ENCODE results near the gene SELPLG.

The SELPLG gene

DNA sequence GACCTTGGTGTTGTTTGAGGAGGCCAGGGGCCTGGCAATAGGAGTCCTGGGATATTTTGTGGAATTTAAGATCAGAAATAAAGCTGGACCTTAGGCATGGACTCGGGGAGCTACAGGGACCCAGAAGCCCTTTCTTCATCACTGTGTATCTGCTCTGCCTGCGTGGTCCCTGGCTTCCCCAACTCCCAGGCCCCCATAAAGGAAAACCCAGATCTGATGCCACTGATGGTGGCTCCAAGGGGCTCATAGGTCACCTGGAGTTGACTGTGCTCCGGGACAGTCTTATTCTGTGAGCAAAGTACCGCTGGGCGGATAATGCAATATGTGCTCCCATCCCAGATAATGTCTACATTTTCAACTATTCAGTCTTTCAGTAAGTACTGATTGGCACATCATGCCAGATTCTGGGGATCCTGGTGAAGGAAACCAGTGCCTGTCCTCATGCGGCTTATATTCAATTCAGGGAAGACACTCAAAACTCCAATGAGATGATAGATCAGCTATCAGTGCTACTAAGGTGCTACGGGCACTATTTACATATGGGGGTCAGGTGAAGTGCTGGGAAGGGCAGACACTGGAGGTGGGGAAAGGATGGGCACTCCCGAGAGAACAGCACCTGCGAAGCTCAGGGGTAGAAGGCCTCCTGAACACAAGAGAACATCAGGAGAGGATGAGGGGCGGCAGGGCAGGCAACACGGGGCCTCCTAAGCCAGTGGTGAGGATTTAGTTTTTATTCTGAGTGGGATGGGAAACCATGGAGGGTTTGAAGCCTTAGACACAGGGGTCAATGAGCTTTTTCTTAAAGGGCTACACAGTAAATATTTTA, 5.5 kb upstream of the SELPLG start:
- Histone ChIP-seq H3K79me2 (ENCODE audit: low read length) (peaks cover 55% of the 10 kb centered on the region), H3K27ac (ENCODE audit: low read length) (peak overlapping the region; percentile 99; the same call in 1 of the 2 replicates), H4K20me1 (ENCODE audit: insufficient read depth, low read length) (no peaks in the 10 kb centered on the region), H3K9me2 (replicated peaks; ENCODE audit: insufficient read depth, low read length) (no peaks in the 10 kb centered on the region), H3K36me3 (replicated peaks; ENCODE audit: insufficient read depth, low read length) (no peaks in the 10 kb centered on the region), H3K27me3 (replicated peaks; ENCODE audit: insufficient read depth, low read length) (no peaks in the 10 kb centered on the region), H2AFZ (ENCODE audit: low read length) (no peak overlapping the region), H3K4me1 (ENCODE audit: low read length) (peaks cover 61% of the 10 kb centered on the region), H3K4me2 (ENCODE audit: low read depth, low read length) (no peak overlapping the region), H3K9me3 (replicated peaks; ENCODE audit: insufficient read depth, low read length) (no peaks in the 10 kb centered on the region), H3K4me3 (ENCODE audit: low read length) (no peak overlapping the region), H3K9ac (ENCODE audit: low read length) (no peak overlapping the region), H3F3A (ENCODE audit: insufficient read depth, low read length) (peaks cover 74% of the 10 kb centered on the region)
- DNase-seq, result no peak
- TF ChIP-seq EZH2 (optimal IDR thresholded peaks at IDR 0.05; ENCODE audit: low read depth, low read length), result no peak
- TF ChIP-seq CTCF (IDR thresholded peaks at IDR 0.05; ENCODE audit: low read length), result no peak
- TF ChIP-seq EZH2phosphoT487 (IDR thresholded peaks at IDR 0.05; ENCODE audit: low read length), result no peak

GRCh38 chr12:108638141-108638827, 4.6 kb upstream of the SELPLG start:
- Histone ChIP-seq H3F3A (ENCODE audit: insufficient read depth, low read length) (peaks cover 79% of the 10 kb centered on the region), H3K9ac (ENCODE audit: low read length) (no peak overlapping the region), H4K20me1 (ENCODE audit: insufficient read depth, low read length) (no peaks in the 10 kb centered on the region), H3K27ac (ENCODE audit: low read length) (peak overlapping the region; percentile 99; the same call in 1 of the 2 replicates), H2AFZ (ENCODE audit: low read length) (no peak overlapping the region), H3K4me3 (ENCODE audit: low read length) (no peak overlapping the region), H3K4me2 (ENCODE audit: low read depth, low read length) (no peak overlapping the region), H3K27me3 (replicated peaks; ENCODE audit: insufficient read depth, low read length) (no peaks in the 10 kb centered on the region), H3K9me3 (replicated peaks; ENCODE audit: insufficient read depth, low read length) (no peaks in the 10 kb centered on the region), H3K36me3 (replicated peaks; ENCODE audit: insufficient read depth, low read length) (no peaks in the 10 kb centered on the region), H3K9me2 (replicated peaks; ENCODE audit: insufficient read depth, low read length) (no peaks in the 10 kb centered on the region), H3K79me2 (ENCODE audit: low read length) (peaks cover 51% of the 10 kb centered on the region), H3K4me1 (ENCODE audit: low read length) (peaks cover 57% of the 10 kb centered on the region)
- DNase-seq, result no peak
- no peak for TF ChIP-seq EZH2 (optimal IDR thresholded peaks at IDR 0.05; ENCODE audit: low read depth, low read length)
- no peak for TF ChIP-seq EZH2phosphoT487 (IDR thresholded peaks at IDR 0.05; ENCODE audit: low read length)
- TF ChIP-seq CTCF (IDR thresholded peaks at IDR 0.05; ENCODE audit: low read length), result no peak

DNA sequence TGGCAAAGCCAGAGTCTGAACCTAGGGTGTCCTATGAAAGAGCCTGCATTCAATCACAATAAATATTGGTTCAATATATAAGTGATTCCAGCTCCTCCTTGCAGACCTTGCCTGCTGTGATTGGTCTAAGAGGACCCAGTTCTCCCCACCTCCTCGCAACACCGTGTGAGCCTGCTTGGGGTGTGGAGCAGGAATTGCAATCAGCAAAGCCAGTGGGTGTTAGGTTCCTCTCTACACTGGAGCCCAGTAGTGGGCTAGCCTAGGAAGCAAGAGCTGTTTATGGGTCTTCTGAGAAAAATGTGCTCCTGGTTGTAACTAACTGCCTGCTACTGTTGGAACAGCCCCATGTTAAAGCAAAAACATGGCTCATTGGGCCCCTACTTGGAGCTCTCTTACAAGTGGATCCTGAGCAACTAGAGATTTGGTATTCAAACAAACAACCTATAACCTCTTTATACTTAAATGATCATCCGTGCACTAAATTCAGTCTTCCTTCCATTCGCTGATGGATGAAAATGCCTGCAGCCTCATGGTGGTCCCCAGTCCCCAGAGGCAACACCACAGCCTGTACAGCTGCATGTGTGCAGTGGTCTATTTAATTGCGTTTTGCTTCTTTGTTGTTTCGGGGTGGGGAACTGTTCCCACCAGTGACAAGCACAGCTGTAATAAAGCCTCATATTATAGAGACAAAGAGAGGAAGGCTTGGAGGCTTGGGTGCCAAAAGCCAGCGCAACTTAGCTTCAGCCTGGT, 3.7 kb upstream of the SELPLG start:
- peak; percentile 43 for DNase-seq
- H3K9me2 ChIP-seq (replicated peaks; ENCODE audit: insufficient read depth, low read length), result no peaks in the 10 kb centered on the region
- H3K9me3 ChIP-seq (replicated peaks; ENCODE audit: insufficient read depth, low read length), result no peaks in the 10 kb centered on the region
- H3K36me3 ChIP-seq (replicated peaks; ENCODE audit: insufficient read depth, low read length), result no peaks in the 10 kb centered on the region
- H3K27me3 ChIP-seq (replicated peaks; ENCODE audit: insufficient read depth, low read length), result no peaks in the 10 kb centered on the region
- peaks cover 54% of the 10 kb centered on the region for H3K4me1 ChIP-seq (ENCODE audit: low read length)
- H2AFZ ChIP-seq (ENCODE audit: low read length), result no peak overlapping the region
- peak overlapping the region; percentile 99 for H3K9ac ChIP-seq (ENCODE audit: low read length)
- peaks cover 56% of the 10 kb centered on the region for H3K79me2 ChIP-seq (ENCODE audit: low read length)
- peak overlapping the region; percentile 99 for H3K27ac ChIP-seq (ENCODE audit: low read length)
- TF ChIP-seq EZH2phosphoT487 (IDR thresholded peaks at IDR 0.05; ENCODE audit: low read length) (no peak), CTCF (IDR thresholded peaks at IDR 0.05; ENCODE audit: low read length) (no peak), EZH2 (optimal IDR thresholded peaks at IDR 0.05; ENCODE audit: low read depth, low read length) (no peak)
- no peaks in the 10 kb centered on the region for H4K20me1 ChIP-seq (ENCODE audit: insufficient read depth, low read length)
- peak overlapping the region; percentile 46 for H3K4me3 ChIP-seq (ENCODE audit: low read length)
- peak overlapping the region; percentile 83 for H3K4me2 ChIP-seq (ENCODE audit: low read depth, low read length)
- H3F3A ChIP-seq (ENCODE audit: insufficient read depth, low read length), result peaks cover 86% of the 10 kb centered on the region
